Esophagus muscularis mucosa (tissue), 4 donors: ENCODE results near the gene AGAP1. TPM values are rescaled to one million over a fixed set of nuclear protein-coding genes. Genes with fewer than 3 reads are reported as not detected.

Experiments
- DNase-seq: peaks from one replicate; pipeline ENCODE4 v3.0.0-alpha.2; 2017; ENCODE audit errors: extremely low spot score
- H3K27ac ChIP-seq, 4 donors: fragments of 200-600 bp; sonication (generic); replicated peaks in 1 of 4; 1 replicate in 3 of 4; 2 replicates in 1 of 4; pipeline ENCODE4 v1.5.1; 2016 to 2019; ENCODE audit warnings: mild to moderate bottlenecking in 1 of 4
- H3K27me3 ChIP-seq, 4 donors: fragments of 200-600 bp; sonication (generic); one replicate each; pipeline versions ENCODE4 v1.5.1 to v1.6.0; 2016 to 2019
- H3K36me3 ChIP-seq, 4 donors: fragments of 200-600 bp; sonication (generic); one replicate each; pipeline ENCODE4 v1.5.1; 2016 to 2019
- H3K4me1 ChIP-seq, 4 donors: fragments of 200-600 bp; sonication (generic); one replicate each; pipeline ENCODE4 v1.5.1; 2016 to 2019
- H3K4me3 ChIP-seq, 4 donors: fragments of 200-600 bp; sonication (generic); 1 replicate in 2 of 4; 2 replicates in 2 of 4; pipeline ENCODE4 v1.5.1; 2016 to 2019; ENCODE audit warnings: mild to moderate bottlenecking in 4 of 4, moderate library complexity in 1 of 4
- H3K9me3 ChIP-seq, 4 donors: fragments of 200-600 bp; sonication (generic); 1 replicate in 3 of 4; 2 replicates in 1 of 4; pipeline ENCODE4 v1.5.1; 2016 to 2019
- EP300 ChIP-seq: sonication (generic); formaldehyde crosslinking; IDR thresholded peaks from one replicate; pipeline ENCODE4 v1.6.1; 2017; ENCODE audit warnings: antibody characterized with exemption
- POLR2A ChIP-seq: fragments of 450-650 bp; IDR thresholded peaks from one replicate; pipeline ENCODE4 v1.6.1; 2017; ENCODE audit warnings: antibody characterized with exemption, moderate library complexity, mild to moderate bottlenecking, low read depth
- POLR2AphosphoS5 ChIP-seq, 2 donors: sonication (generic); formaldehyde crosslinking; IDR thresholded peaks; one replicate each; pipeline ENCODE4 v1.6.1; 2017; ENCODE audit warnings: antibody characterized with exemption in 2 of 2
- WGBS: methylation state at CpG from one replicate; pipeline ENCODE4 v1.1.5; 2018; 5-methylcytosine and 5-hydroxymethylcytosine counted together
- intact Hi-C: fragments of 100-400 bp; cut with DNase I; formaldehyde crosslinking; loops from one replicate; pipeline ENCODE4 v1.15.1; 2023
- total RNA-seq, 4 donors: library from RNA; depleted of rRNA; stranded (reverse); fragments of >200 nt; gene quantifications; one replicate each; pipeline versions ENCODE4 v1.1.0 to v1.2.1, GENCODE V29; 2016
- TF ChIP-seq, protein P1 (sequence below), 3 experiments: fragments of 200-600 bp in 2 of 3; fragments of 450-650 bp in 1 of 3; sonication (generic) in 2 of 3; IDR thresholded peaks; one replicate each; pipeline ENCODE4 v1.5.1; 2017 to 2019; ENCODE audit warnings: antibody characterized with exemption in 3 of 3, mild to moderate bottlenecking in 2 of 3, moderate library complexity in 1 of 3

Gene AGAP1
- total RNA-seq, 4 donors from 2014 or later, result 37.9 to 62.4 (median 47.2) TPM

GRCh38 chr2:236155406-236155805 lies 661.6 kb downstream of the AGAP1 start:
- Histone ChIP-seq H3K9me3 (peaks cover 0 to 32% (median 24%) of the 10 kb centered on the region in 4 donors), H3K36me3 (no peaks in the 10 kb centered on the region), H3K4me3 (no peak overlapping the region), H3K4me1 (peaks cover 0 to 7% (median 6%) of the 10 kb centered on the region in 4 donors), H3K27ac (no peak overlapping the region), H3K27me3 (peaks cover 0 to 43% (median 14%) of the 10 kb centered on the region in 4 donors)
- intact Hi-C loops, result no loop called here
- DNase-seq, result no peak
- TF ChIP-seq EP300 (no peak), POLR2A (no peak), POLR2AphosphoS5 (IDR thresholded peaks at IDR 0.05) (no peak)
- WGBS, result 89% methylated on average over 3 of the region's 3 CpGs

DNA sequence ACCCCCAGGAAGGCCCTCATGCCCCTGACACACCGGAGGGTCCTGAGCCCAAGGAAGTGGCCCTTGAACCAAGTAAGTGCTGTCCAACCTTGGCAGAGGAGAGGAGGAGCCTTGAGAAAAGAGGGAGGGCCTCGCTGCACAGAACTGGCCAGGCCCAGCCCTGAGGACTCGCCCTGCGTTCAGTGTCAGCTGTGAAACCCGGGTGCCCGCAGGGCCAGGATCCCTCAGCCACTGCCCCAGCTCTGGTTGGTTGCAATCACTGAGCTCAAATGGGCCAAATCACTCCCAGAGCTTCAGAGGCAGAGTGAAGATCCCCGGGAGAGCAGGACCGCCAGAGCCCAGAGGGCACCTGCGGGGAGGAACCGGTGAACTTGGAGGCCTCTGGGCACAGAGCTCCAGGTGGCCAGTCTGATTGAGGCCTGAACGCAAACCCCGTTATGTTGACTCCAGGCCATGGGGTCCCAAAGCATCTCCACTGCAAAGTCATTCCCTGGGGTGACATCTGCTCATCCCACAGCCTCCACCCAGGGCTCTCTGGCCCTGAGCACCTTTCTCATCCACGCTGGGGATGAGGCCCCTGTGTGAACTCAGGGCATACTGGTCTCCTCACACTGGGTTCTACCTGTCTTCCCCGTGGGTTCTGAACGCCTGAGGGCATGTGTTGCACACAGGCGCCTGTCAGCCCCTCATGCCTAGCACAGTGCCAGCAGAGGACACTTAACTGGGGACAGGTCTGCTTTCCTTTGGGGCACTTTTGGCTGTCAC lies 662.4 kb downstream of the AGAP1 start:
- H3K27me3 ChIP-seq, result peaks cover 0 to 48% (median 22%) of the 10 kb centered on the region in 4 donors
- H3K27ac ChIP-seq, result no peak overlapping the region
- H3K9me3 ChIP-seq, result peaks cover 0 to 24% (median 20%) of the 10 kb centered on the region in 4 donors
- intact Hi-C loops, result no loop called here
- DNase-seq, result no peak
- H3K4me3 ChIP-seq, result no peak overlapping the region
- WGBS, result 94% methylated on average over 5 of the region's 16 CpGs
- no peaks in the 10 kb centered on the region for H3K36me3 ChIP-seq
- TF ChIP-seq POLR2A, result no peak
- H3K4me1 ChIP-seq, result peaks cover 0 to 7% (median 6%) of the 10 kb centered on the region in 4 donors

DNA sequence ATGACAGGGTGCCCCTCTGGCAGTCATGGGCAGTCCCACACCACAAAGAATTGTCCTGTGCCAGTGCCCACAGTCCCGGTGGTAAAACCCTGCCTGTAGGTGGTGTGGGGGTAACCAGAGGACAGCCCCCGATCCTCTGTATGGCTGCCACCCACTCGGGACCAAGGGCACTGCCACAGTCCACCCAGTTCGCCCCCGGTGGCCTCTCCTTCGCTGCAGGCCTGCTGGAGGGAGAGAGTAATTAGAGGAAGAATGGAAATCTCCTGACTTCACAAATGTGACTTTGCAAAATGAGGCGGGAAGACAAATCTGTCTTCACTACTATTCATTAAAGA lies 663.0 kb downstream of the AGAP1 start:
- no peak overlapping the region for H3K27ac ChIP-seq
- H3K4me3 ChIP-seq, result no peak overlapping the region
- H3K27me3 ChIP-seq, result peaks cover 0 to 50% (median 27%) of the 10 kb centered on the region in 4 donors
- no peak for TF ChIP-seq EP300
- TF ChIP-seq, protein P1, sequence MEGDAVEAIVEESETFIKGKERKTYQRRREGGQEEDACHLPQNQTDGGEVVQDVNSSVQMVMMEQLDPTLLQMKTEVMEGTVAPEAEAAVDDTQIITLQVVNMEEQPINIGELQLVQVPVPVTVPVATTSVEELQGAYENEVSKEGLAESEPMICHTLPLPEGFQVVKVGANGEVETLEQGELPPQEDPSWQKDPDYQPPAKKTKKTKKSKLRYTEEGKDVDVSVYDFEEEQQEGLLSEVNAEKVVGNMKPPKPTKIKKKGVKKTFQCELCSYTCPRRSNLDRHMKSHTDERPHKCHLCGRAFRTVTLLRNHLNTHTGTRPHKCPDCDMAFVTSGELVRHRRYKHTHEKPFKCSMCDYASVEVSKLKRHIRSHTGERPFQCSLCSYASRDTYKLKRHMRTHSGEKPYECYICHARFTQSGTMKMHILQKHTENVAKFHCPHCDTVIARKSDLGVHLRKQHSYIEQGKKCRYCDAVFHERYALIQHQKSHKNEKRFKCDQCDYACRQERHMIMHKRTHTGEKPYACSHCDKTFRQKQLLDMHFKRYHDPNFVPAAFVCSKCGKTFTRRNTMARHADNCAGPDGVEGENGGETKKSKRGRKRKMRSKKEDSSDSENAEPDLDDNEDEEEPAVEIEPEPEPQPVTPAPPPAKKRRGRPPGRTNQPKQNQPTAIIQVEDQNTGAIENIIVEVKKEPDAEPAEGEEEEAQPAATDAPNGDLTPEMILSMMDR (IDR thresholded peaks at IDR 0.05), result no peak
- TF ChIP-seq POLR2A, result no peak
- no peak for TF ChIP-seq POLR2AphosphoS5 (IDR thresholded peaks at IDR 0.05)
- H3K9me3 ChIP-seq, result peaks cover 0 to 18% (median 17%) of the 10 kb centered on the region in 4 donors
- no peaks in the 10 kb centered on the region for H3K36me3 ChIP-seq
- WGBS, result 85% methylated on average over 5 of the region's 7 CpGs
- DNase-seq, result no peak
- H3K4me1 ChIP-seq, result peaks cover 0 to 7% (median 6%) of the 10 kb centered on the region in 4 donors
- intact Hi-C loops, result no loop called here

DNA sequence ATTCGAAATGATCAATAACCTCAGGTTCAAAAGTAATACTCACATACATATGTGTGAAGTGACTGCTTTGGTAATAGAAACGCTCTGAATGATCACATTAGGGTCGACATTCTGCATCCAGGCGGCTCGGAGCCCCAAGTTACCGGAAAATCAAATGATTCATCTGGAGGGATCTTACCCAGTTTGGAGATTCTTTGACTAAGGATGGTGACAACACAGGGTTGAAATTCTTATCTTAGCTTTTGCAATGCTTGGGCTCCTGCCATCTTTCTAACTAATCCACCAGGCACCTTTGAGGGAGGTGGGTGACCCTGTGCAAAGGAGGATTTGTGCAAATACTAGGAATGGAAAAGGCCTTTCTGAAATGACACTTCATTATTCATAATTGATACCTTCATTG lies 663.5 kb downstream of the AGAP1 start:
- H3K27ac ChIP-seq, result no peak overlapping the region
- no peak for TF ChIP-seq EP300
- TF ChIP-seq POLR2A, result no peak
- no peak for TF ChIP-seq POLR2AphosphoS5 (IDR thresholded peaks at IDR 0.05)
- TF ChIP-seq, protein P1 (IDR thresholded peaks at IDR 0.05), result no peak
- intact Hi-C loops, result no loop called here
- DNase-seq, result no peak
- H3K36me3 ChIP-seq, result no peaks in the 10 kb centered on the region
- WGBS, result 96% methylated on average over 6 of the region's 6 CpGs
- H3K4me1 ChIP-seq, result peaks cover 0 to 7% (median 6%) of the 10 kb centered on the region in 4 donors
- no peak overlapping the region for H3K4me3 ChIP-seq
- peaks cover 0 to 55% (median 30%) of the 10 kb centered on the region in 4 donors for H3K27me3 ChIP-seq
- peaks cover 0 to 13% (median 13%) of the 10 kb centered on the region in 4 donors for H3K9me3 ChIP-seq

DNA sequence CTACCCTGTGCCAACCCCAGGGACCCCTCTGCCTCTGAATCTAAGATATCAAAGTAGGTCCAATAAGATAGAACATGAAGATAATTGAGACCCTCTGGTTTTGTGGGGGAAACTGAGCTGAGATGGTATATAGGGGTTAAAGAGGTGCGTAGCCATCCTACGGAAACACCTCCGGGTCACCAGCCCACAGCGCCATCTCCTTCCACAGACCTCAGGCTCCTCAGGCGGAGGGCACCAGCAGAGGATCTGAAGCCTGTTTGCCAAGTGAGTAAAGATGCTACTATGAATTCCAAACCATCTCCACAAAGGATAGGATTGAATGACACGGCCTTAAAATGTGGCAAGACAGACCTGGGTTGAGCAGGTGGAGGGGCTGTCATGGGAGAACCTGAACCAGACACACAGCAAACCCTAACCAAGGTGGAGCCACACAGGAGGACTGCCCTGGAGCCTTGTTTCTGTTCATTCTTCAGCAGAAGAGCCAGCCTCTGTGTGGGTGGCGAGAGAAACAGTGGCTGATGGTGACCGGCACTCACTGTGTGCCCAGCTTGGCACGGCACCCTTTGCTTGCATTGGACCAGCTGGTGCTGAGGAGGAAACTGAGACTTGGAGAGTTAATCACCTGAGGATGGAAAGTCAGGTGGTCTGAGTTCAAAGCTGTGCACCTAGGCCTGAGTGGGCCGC lies 664.1 kb downstream of the AGAP1 start:
- WGBS, result 91% methylated on average over 10 of the region's 10 CpGs
- H3K4me3 ChIP-seq, result no peak overlapping the region
- TF ChIP-seq POLR2A (no peak), EP300 (no peak), POLR2AphosphoS5 (IDR thresholded peaks at IDR 0.05) (no peak)
- TF ChIP-seq, protein P1 (IDR thresholded peaks at IDR 0.05), result no peak
- peaks cover under 1 to 9% (median 7%) of the 10 kb centered on the region in 4 donors for H3K4me1 ChIP-seq
- no peaks in the 10 kb centered on the region for H3K36me3 ChIP-seq
- intact Hi-C loops, result no loop called here
- H3K27ac ChIP-seq, result no peak overlapping the region
- H3K9me3 ChIP-seq, result peaks cover 0 to 8% (median 7%) of the 10 kb centered on the region in 4 donors
- peaks cover 0 to 61% (median 34%) of the 10 kb centered on the region in 4 donors for H3K27me3 ChIP-seq
- no peak for DNase-seq
